GM12892 (cell line): ENCODE measurements around the gene C17orf113.
A peak's percentile ranks its signal among the peaks of the same experiment; 100 is the strongest.

Source experiments
- DNase-seq: peaks from one replicate; pipeline ENCODE4 v3.0.0; 2011; ENCODE audit not compliant: insufficient read length
- FAIRE-seq: peaks from 2 replicates; lab custom pipeline; 2011; peaks lifted over from hg19 to GRCh38; lab: Jason Lieb, UNC
- POLR2A ChIP-seq: IDR thresholded peaks from 2 replicates; pipeline ENCODE4 v1.6.1; 2011; ENCODE audit warnings: low read depth, low read length, control low read depth
- POLR2AphosphoS5 ChIP-seq: IDR thresholded peaks from 2 replicates; pipeline ENCODE4 v1.6.1; 2011; ENCODE audit warnings: low read depth, low read length, control low read depth
- TAF1 ChIP-seq: IDR thresholded peaks from 2 replicates; pipeline ENCODE4 v1.6.1; 2011; ENCODE audit warnings: low read depth, mild to moderate bottlenecking, control low read depth, low read length, borderline replicate concordance

Gene C17orf113

DNA sequence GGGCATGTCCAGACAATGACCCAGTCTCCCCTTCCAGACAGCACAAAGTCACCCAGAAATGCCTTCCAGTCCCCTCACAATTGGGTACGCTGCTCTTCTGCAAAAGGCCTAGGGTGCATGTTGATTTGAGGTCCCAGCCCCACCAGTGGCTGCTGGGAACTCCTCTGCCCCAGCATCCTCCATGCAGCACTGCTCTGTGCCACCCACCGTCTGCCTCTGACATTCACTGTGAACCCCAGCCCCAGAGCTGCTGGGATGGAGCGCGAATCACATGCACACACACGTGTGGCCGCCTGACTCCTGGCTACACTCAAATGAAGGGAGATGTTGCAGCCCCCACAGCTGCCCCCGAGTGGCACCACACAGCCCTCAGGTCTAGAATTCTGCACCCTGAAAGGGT lies 1.2 kb upstream of the C17orf113 start:
- no peak for TF ChIP-seq POLR2A
- no peak for TF ChIP-seq POLR2AphosphoS5
- no peak for TF ChIP-seq TAF1
- no peak for FAIRE-seq
- no peak for DNase-seq

DNA sequence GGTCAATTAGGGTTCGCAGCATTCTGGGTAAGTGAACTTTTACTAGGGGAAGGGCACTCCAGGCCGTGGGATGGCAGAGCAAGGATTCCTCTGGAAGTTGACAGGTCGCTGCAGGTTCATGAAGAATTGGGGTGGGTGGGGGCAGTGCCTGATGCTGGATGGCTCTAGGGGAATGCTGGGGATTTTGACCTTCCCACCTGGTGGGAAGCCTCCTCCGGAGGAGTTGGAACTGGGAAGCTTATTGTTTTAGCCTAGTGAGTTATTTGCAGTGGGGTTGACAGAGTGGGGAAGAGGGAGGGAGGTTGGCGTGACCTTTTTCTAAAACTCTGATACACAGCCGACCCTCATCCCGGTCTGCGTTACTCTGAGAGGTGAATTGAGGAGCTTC lies 606 bp upstream of the C17orf113 start:
- FAIRE-seq (no peak), DNase-seq (no peak)
- no peak for TF ChIP-seq POLR2A
- TF ChIP-seq TAF1 = no peak
- no peak for TF ChIP-seq POLR2AphosphoS5

DNA sequence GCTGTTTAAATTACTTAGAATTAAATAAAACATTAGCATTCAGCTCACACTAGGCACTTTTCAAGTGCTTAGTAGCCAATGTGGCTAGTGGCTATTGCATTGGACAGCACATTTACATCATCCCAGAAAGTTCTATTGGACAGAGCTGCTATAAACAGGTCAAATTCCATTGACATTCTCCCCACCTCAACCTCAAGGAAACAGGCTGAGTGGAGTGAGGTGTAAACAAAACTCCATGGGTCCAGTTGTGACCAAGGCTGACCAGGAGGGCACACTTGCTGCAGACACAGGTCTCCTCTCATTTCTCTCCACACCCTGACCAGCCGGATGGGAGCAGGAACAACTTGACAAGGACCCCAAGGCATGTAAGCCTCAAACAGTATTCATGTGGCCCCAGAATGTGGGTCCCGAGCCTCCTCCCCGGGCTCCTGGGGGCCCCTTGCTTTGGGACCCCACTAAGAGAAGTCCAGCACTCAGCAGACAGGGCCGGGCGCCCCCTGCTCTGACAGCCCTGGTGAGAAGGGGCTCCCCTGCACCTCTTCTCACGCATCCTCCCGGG lies 488 bp downstream of the C17orf113 start:
- TF ChIP-seq POLR2AphosphoS5 (no peak), POLR2A (no peak), TAF1 (no peak)
- FAIRE-seq (no peak), DNase-seq (no peak)

DNA sequence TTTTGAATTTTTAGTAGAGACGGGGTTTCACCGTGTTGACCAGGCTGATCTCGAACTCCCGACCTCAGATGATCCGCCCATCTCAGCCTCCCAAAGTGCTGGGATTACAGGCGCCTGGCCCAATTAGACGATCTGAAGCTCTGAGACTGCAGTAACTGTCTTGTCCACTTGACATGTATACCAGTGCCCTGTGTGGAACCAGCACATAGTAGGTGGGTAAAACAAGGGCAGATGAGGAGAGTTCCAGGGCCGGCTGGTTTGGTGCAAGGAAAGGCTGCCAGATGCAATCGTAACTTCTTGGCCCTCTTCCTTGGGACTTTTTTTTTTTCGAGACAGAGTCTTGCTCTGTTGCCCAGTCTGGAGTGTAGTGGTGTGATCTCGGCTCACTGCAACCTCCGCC lies 3.1 kb downstream of the C17orf113 start:
- no peak for DNase-seq
- FAIRE-seq = no peak
- no peak for TF ChIP-seq POLR2A
- TF ChIP-seq TAF1 = no peak
- no peak for TF ChIP-seq POLR2AphosphoS5

DNA sequence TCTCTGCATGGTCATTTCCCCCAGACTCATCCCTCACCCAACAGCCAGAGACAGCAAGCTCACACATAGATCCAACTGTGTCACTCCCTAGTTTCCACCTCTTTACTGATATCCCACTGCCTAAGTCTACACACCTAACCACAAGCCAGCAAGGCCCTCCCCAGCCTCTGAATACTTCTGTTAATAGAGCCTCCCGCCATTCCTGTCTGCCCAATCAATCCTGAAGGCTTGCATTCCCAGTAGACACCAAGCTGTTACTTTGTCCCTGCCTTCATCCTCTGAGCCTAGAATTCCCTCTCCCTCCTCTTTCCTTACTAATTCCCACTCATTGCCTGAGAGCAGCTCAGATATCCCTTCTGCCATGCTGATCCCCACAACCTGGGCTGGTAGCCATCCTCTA lies 4.7 kb downstream of the C17orf113 start:
- no peak for FAIRE-seq
- TF ChIP-seq TAF1 (no peak), POLR2AphosphoS5 (no peak), POLR2A (no peak)

DNA sequence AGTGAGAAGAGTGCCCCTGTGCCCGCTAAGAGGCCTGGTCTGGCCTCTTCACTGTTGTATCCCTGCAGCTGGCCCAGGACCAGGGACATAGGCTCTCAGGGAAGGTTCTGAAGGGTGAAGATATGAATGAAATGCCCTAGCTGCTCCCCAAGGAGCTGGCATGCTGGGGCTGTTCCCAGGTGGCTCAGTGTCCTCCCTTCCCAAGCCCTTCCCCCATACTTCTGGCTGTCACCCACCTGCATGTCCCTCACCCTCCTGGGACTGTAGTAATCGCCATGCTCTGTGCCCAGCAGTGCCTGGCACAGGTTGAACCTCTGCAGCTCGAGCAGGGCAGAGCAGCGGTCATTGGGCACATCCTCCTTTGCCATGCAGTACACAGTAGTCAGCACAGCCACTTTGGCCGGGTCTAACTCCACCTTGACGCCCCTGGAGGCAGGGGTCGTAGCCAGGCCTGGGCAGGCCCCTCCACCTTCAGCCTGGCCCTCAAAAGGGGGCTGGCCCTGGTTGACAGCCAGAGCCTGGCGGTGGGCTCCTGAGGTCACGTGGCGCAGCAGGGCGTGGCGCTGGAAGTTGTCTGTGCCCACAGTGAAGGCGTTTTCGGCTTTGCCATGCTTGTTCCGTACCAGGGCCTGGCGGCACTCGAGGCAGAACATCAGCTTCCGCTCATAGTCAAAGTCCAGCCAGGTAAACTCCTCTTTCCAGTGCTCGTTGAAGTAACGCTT lies 7.6 kb downstream of the C17orf113 start:
- no peak for DNase-seq
- TF ChIP-seq TAF1 = no peak
- TF ChIP-seq POLR2AphosphoS5 = no peak
- no peak for TF ChIP-seq POLR2A
- FAIRE-seq = no peak

More for the DNA sequence above, 4.7 kb downstream of the C17orf113 start:
- no peak for DNase-seq

DNA sequence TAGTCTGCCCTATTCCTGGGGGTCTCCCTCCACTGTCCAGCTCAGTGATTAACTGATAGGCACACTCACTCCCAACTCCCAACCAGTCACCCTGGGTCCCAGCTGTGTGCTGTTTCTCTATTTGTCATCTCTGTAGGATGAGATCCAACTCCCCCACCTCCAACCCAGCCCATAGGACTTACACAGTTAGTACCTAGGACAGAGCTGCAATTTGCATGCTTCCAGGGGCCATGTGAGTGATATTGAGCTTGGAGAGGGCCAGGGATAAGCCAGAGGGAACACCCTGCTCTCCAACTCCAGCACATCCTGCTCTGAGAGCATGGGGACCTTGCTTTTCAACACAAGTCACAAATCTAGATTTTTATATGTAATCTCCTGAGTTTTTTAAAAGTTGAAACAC lies 8.8 kb downstream of the C17orf113 start:
- TF ChIP-seq POLR2AphosphoS5 = no peak
- no peak for TF ChIP-seq TAF1
- TF ChIP-seq POLR2A = no peak
- DNase-seq (no peak), FAIRE-seq (no peak)

DNA sequence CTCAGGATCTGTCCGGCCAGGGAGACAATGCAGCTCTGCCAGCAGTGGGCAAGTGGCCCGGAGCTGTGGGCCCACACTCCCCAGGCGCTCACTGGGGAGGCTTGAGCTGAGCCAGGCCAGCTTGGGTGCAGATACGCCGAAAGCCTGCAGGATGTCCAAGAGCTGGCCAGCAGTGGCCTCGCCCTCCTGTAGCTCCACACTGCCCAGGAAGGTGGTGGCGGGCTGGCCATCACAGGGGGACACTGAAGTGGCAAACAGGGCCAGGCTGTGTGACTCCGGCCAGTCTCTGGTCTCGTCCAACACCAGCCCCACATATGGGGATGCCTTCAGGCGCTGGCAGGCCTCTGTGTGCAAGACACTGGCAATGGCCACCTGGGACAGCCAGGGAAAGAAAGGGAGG lies 9.6 kb downstream of the C17orf113 start:
- TF ChIP-seq POLR2AphosphoS5 (no peak), POLR2A (no peak)
- FAIRE-seq (no peak), DNase-seq (no peak)

DNA sequence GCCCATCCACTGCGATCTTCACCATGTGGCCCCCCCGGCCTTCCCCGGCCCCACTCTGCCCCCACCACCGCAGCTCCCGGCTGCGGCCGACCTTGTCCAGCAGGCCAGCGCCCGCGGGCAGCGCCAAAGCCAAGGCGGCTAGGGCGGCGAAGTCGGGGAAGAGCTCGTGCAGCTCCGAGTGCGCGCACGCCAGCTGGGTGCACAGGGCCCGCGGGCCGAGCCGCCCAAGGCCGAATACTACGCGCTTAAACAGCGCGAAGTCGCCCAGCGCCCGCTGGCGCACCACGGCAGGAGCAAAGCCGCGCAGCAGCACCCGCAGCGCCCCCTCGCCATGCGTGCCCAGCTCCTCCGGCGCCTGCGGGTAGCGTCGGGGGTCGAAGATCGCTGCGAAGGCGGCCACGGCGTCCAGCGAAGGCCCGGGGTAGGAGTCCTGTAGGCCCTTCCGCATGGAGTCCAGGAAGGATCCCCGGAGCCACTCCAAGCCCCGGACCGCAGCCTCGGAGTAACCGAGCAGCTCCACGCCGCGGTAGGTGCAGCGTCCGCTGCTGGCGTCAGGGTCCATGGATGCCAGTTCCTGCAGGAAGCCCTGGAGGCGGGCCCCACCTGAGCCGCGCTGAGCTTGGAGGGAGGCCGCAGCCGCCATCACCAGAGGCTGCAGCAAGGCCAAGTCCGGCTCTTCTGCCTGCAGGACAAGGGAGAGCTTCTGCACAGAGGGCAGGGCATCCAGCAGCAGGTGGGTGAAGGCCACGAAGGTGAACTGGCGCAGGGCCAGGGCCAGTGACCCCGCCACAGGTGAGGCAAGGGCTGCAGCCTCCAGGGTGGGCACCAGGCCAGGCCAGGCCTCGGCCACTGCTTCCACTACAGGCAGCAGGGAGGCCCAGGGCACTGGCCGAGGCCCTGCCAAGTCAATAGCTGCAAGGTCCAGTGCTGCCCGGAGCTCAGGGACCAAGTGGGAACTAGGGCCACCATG lies 10.3 kb downstream of the C17orf113 start:
- FAIRE-seq (no peak), DNase-seq (no peak)
- no peak for TF ChIP-seq POLR2AphosphoS5

DNA sequence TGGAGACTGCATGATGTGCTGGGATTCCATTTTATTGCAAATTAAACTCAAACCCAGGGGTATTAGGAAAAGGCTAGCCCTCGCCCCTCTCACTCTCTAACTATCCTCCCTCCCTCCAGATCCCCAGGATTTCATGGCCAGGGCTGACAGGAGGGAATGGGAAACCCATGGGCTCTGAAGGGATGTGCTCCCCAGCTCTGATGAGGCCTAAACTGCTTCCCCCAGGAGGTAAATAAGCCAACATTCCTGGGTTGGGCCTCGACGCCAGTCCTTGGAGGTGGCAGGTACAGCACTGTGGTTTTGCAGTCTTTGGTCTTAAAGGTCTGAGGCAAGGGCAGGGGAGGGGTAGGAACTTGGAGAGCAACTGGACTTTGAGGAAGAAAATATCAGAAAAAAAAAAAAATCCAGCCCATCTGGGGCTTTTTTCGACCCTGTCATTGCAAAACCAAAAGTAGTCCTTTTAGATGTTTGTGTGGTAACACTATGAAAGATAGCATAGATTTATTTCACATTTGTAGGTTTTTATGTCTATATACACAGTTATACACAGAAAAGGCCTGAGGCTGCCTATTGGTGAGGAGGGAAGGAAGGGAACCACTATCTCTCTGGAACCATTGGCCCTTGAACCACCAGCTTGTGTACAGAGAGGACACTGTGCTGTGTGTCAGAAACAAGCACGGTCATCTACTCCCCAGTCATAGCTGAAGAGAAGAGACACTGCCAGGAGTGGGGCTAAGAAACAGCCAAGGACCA lies 12.0 kb downstream of the C17orf113 start:
- no peak for DNase-seq
- TF ChIP-seq TAF1 (no peak), POLR2AphosphoS5 (no peak), POLR2A (no peak)
- FAIRE-seq = peak; percentile 80

DNA sequence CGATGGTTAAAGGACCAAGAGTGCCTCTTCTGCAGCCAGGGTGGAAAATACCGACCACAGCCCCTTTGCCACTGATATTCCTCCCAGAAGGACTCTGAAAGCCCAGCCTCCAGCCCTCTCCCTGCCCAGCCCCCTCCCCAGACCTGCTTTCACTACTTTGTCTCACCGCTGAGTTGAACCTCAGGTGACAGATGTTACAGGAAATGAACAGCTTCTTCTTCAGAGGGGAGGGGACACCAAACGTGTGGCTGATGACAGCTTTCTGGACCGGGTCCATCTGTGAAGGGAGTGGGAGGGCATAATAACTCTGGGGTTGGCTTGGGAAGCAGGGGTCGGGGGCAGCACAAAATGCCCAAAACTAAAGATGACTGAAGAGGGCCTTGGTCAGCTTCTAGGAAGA lies 16.3 kb downstream of the C17orf113 start:
- TF ChIP-seq POLR2A = no peak
- FAIRE-seq = no peak
- DNase-seq = no peak

DNA sequence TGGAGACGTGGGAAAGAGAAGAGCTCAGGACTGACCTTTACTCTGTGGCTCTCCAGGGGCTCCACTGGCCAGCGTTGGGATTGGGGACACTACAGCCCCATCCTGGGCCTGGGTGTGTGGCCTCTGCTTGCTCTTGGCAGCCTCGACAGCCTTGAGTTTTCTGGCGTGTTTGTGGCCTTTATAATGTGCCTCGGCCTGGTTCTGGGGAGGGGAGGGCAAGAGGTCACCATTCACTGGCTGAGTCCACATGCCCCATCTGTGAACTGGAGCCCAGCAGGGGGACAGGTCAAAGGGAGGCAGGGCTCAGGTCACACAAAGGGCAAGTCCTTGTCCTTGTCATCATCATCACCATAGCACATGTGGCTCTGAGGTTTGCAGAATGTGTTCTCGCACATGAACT lies 18.8 kb downstream of the C17orf113 start:
- TF ChIP-seq TAF1 (no peak), POLR2A (no peak), POLR2AphosphoS5 (no peak)

DNA sequence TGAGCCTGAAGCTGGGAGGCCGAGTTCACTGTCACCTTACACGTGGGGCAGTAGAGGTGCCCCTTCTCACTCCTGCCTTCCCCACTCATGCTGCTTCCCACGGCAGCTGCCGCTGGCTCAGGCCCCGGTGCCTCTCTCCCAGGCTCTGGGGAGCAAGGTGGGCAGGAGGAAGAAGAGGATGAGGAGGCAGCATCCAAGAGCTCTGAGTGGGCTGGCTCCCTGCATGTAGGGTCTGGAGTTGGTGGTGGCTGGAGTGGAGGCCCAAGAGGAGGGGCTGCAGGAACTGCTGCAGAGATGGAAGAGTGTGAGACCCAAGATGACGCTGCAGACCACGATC lies 21.6 kb downstream of the C17orf113 start:
- DNase-seq = no peak
- no peak for FAIRE-seq
- no peak for TF ChIP-seq POLR2A

More for the DNA sequence above, 18.8 kb downstream of the C17orf113 start:
- no peak for FAIRE-seq
- DNase-seq = no peak
